ENCODE results near the gene SNCG. TPM values are rescaled to one million over a fixed set of nuclear protein-coding genes. Genes with fewer than 3 reads are reported as not detected.
"Not testable (repeated sequence)": the region's sequence is repeated elsewhere in the genome, so short reads cannot be mapped to it uniquely, and the experiment has no call there.

SNCG gene
- total RNA-seq, 1 experiment from 2014 or later, result not detected

DNA sequence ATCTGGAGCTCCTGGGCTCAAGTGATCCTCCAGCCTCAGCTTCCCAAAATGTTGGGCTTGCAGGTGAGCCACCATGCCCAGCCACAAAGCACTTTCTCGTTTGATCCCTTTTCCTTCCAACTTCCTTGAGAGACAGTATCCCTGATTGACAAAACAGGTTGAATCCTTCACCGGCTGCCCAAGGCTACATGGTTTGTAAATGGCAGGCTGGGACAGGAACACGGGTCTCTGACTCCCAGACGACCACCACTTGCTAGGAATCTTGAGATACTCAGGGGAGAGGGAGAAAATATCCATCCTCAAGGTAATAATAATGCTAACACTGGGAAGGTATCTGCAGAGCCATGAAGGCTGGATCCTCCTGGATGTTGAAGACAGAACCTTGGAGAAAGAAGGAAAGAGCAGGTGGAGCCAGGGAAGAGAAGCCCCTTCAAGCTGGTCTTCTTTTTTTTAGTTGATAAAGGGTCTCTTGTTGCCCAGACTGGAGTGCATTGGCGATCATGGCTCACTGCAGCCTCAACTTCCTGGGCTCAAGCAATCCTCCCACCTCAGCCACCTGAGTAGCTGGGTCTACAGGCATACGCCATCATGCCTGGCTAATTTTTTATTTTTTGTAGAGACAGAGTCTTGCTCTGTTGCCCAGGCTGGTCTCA, 20.8 kb upstream of the SNCG start:
- Histone ChIP-seq H3K27me3 (replicated peaks; ENCODE audit: insufficient read depth, low read depth, low read length, poor library complexity) (no peaks in the 10 kb centered on the region), H3K9me3 (ENCODE audit: low read depth, low read length, poor library complexity, severe bottlenecking) (no peaks in the 10 kb centered on the region), H3K4me1 (ENCODE audit: insufficient read depth, low read length, poor library complexity, severe bottlenecking) (no peaks in the 10 kb centered on the region), H3K4me3 (ENCODE audit: low read depth, low read length, poor library complexity, severe bottlenecking) (no peak overlapping the region), H3K36me3 (ENCODE audit: insufficient read depth, low read length, poor library complexity, severe bottlenecking) (no peaks in the 10 kb centered on the region), H3K27ac (ENCODE audit: low read depth, low read length, poor library complexity, severe bottlenecking) (no peak overlapping the region)
- intact Hi-C loops (cut with micrococcal nuclease; ENCODE audit: unreplicated experiment), result no loop called here
- BruUV-seq (replicated peaks), result no TSS peak
- CTCF ChIA-PET, result interaction anchor here (1.6 kb wide), 1 partner anchor 29 kb away, joined by 6 read pairs; no protein-coding TSS in a partner anchor
- no peak for DNase-seq (ENCODE audit: low spot score)
- TF ChIP-seq, protein P1, sequence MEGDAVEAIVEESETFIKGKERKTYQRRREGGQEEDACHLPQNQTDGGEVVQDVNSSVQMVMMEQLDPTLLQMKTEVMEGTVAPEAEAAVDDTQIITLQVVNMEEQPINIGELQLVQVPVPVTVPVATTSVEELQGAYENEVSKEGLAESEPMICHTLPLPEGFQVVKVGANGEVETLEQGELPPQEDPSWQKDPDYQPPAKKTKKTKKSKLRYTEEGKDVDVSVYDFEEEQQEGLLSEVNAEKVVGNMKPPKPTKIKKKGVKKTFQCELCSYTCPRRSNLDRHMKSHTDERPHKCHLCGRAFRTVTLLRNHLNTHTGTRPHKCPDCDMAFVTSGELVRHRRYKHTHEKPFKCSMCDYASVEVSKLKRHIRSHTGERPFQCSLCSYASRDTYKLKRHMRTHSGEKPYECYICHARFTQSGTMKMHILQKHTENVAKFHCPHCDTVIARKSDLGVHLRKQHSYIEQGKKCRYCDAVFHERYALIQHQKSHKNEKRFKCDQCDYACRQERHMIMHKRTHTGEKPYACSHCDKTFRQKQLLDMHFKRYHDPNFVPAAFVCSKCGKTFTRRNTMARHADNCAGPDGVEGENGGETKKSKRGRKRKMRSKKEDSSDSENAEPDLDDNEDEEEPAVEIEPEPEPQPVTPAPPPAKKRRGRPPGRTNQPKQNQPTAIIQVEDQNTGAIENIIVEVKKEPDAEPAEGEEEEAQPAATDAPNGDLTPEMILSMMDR (conservative IDR thresholded peaks at IDR 0.05; ENCODE audit: low read depth, low read length), result no peak
- no peak for TF ChIP-seq EZH2 (IDR thresholded peaks at IDR 0.05; ENCODE audit: borderline replicate concordance, low read depth, low read length, poor library complexity, severe bottlenecking)
- POLR2A ChIA-PET (ENCODE audit: low non-redundant PET), result no interaction called here

DNA sequence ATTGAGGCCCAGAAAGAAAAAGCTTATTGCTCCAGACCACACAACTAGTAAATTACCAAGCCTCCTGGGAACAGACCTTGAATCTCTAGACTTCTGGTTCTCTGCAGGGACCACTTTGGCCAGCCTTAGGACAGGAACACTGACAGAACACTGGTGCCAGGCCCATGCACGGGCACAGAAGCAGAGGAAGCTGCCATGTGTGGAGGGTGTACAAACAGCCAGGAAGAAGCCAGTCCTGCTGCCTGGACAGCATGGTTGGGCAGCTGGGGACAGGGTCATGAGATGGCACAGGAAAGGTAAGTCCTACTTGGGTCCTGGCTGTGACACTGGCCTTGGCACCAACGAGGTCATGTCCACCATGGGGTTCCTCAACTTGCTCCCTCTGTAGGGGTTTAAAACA, 20.1 kb upstream of the SNCG start:
- H3K4me1 ChIP-seq (ENCODE audit: insufficient read depth, low read length, poor library complexity, severe bottlenecking), result no peaks in the 10 kb centered on the region
- H3K27ac ChIP-seq (ENCODE audit: low read depth, low read length, poor library complexity, severe bottlenecking), result no peak overlapping the region
- no peak overlapping the region for H3K4me3 ChIP-seq (ENCODE audit: low read depth, low read length, poor library complexity, severe bottlenecking)
- CTCF ChIA-PET, result interaction anchor here (1.6 kb wide), 1 partner anchor 28 kb away, joined by 6 read pairs; no protein-coding TSS in a partner anchor
- intact Hi-C loops (cut with micrococcal nuclease; ENCODE audit: unreplicated experiment), result no loop called here
- DNase-seq (ENCODE audit: low spot score), result no peak
- no peaks in the 10 kb centered on the region for H3K36me3 ChIP-seq (ENCODE audit: insufficient read depth, low read length, poor library complexity, severe bottlenecking)
- no TSS peak for BruUV-seq (replicated peaks)
- H3K9me3 ChIP-seq (ENCODE audit: low read depth, low read length, poor library complexity, severe bottlenecking), result no peaks in the 10 kb centered on the region
- POLR2A ChIA-PET (ENCODE audit: low non-redundant PET), result no interaction called here
- TF ChIP-seq, protein P1 (conservative IDR thresholded peaks at IDR 0.05; ENCODE audit: low read depth, low read length), result no peak
- TF ChIP-seq EZH2 (IDR thresholded peaks at IDR 0.05; ENCODE audit: borderline replicate concordance, low read depth, low read length, poor library complexity, severe bottlenecking), result no peak
- H3K27me3 ChIP-seq (replicated peaks; ENCODE audit: insufficient read depth, low read depth, low read length, poor library complexity), result no peaks in the 10 kb centered on the region

DNA sequence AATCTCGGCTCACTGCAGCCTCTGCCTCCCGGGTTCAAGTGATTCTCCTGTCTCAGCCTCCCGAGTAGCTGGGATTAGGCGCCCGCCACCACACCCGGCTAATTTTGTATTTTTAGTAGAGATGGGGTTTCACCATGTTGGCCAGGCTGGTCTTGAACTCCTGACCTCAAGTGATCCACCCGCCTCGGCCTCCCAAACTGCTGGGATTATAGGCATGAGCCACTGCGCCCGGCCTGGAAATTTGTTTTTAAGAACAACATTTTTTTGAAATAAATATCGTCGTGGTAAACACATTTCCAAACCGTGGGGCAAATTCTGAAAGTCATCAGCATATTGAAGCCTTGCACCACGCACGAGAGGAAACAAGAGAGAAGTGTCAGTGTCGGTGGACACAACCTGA, 18.3 kb upstream of the SNCG start:
- H3K4me3 ChIP-seq (ENCODE audit: low read depth, low read length, poor library complexity, severe bottlenecking); DNase-seq (ENCODE audit: low spot score); H3K27me3 ChIP-seq (replicated peaks; ENCODE audit: insufficient read depth, low read depth, low read length, poor library complexity); H3K4me1 ChIP-seq (ENCODE audit: insufficient read depth, low read length, poor library complexity, severe bottlenecking); POLR2A ChIA-PET (ENCODE audit: low non-redundant PET); BruUV-seq (replicated peaks); H3K36me3 ChIP-seq (ENCODE audit: insufficient read depth, low read length, poor library complexity, severe bottlenecking); H3K27ac ChIP-seq (ENCODE audit: low read depth, low read length, poor library complexity, severe bottlenecking); H3K9me3 ChIP-seq (ENCODE audit: low read depth, low read length, poor library complexity, severe bottlenecking): not testable (repeated sequence)
- intact Hi-C loops (cut with micrococcal nuclease; ENCODE audit: unreplicated experiment), result loop anchor here (1.0 kb wide), 1 partner anchor 252 kb away; no protein-coding TSS in a partner anchor
- CTCF ChIA-PET, result interaction anchor here (0.6 to 1.0 kb wide), 9 partner anchors 18 to 594 kb away, joined by 4 to 15 read pairs (median 5); partner anchors contain the start of genes SHLD2 and SNCG

DNA sequence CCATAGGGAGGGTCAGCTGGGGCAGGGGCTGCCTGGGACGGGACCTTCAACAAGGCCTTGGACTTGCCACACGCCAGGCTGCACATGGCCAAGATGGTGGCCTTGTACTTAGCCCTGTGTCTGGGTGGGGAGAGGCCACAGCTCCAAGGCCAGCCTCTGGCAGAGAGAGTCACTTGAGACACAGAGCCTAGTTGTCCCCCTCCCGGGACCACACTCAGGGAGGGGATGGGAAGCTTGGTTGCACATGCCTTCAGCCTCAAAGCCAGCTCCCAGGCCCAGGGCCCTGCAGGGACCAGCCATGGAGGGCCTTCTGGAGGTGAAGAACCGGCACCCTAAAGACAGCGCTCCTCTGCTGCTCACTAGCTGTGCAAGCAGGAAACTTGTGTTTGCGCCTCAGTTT, 17.7 kb upstream of the SNCG start:
- H3K36me3 ChIP-seq (ENCODE audit: insufficient read depth, low read length, poor library complexity, severe bottlenecking), result no peaks in the 10 kb centered on the region
- TF ChIP-seq, protein P1 (conservative IDR thresholded peaks at IDR 0.05; ENCODE audit: low read depth, low read length), result no peak
- TF ChIP-seq EZH2 (IDR thresholded peaks at IDR 0.05; ENCODE audit: borderline replicate concordance, low read depth, low read length, poor library complexity, severe bottlenecking), result no peak
- CTCF ChIA-PET, result interaction anchor here (0.6 kb wide), 1 partner anchor 94 kb away, joined by 4 read pairs; no protein-coding TSS in a partner anchor
- H3K4me3 ChIP-seq (ENCODE audit: low read depth, low read length, poor library complexity, severe bottlenecking), result no peak overlapping the region
- intact Hi-C loops (cut with micrococcal nuclease; ENCODE audit: unreplicated experiment), result loop anchor here (1.0 kb wide), 1 partner anchor 252 kb away; no protein-coding TSS in a partner anchor
- POLR2A ChIA-PET (ENCODE audit: low non-redundant PET), result no interaction called here
- no TSS peak for BruUV-seq (replicated peaks)
- no peak overlapping the region for H3K27ac ChIP-seq (ENCODE audit: low read depth, low read length, poor library complexity, severe bottlenecking)
- no peaks in the 10 kb centered on the region for H3K9me3 ChIP-seq (ENCODE audit: low read depth, low read length, poor library complexity, severe bottlenecking)
- no peak for DNase-seq (ENCODE audit: low spot score)
- no peaks in the 10 kb centered on the region for H3K27me3 ChIP-seq (replicated peaks; ENCODE audit: insufficient read depth, low read depth, low read length, poor library complexity)
- H3K4me1 ChIP-seq (ENCODE audit: insufficient read depth, low read length, poor library complexity, severe bottlenecking), result no peaks in the 10 kb centered on the region

Measured in A673 (cell line).